GM12878 (cell line): ENCODE results near the gene AP1AR.

Source experiments
- CTCF ChIP-seq, 3 experiments: IDR thresholded peaks in 2 of 3; conservative IDR thresholded peaks in 1 of 3; 2 replicates each; pipeline ENCODE4 v1.5.1; 2011; ENCODE audit warnings: low read depth in 3 of 3, low read length in 3 of 3, mild to moderate bottlenecking in 3 of 3, control low read depth in 2 of 3, moderate library complexity in 2 of 3, inconsistent platforms in 1 of 3, mixed read lengths in 1 of 3; ENCODE audit not compliant: control insufficient read depth in 2 of 3, insufficient read depth in 1 of 3; ENCODE audit errors: extremely low read depth in 1 of 3
- EP300 ChIP-seq, 2 experiments: fragments of 150-350 bp in 1 of 2; IDR thresholded peaks; 2 replicates each; pipeline ENCODE4 v1.6.1; 2011 to 2012; ENCODE audit warnings: low read depth in 2 of 2, low read length in 2 of 2, borderline replicate concordance in 1 of 2, improper control_type of control experiment in 1 of 2, inconsistent platforms in 1 of 2; ENCODE audit not compliant: control insufficient read depth in 1 of 2
- EZH2 ChIP-seq: IDR thresholded peaks from 2 replicates; pipeline ENCODE4 v1.6.1; 2012; ENCODE audit warnings: low read depth, mild to moderate bottlenecking, control low read depth, inconsistent platforms, low read length, borderline replicate concordance; ENCODE audit not compliant: control insufficient read depth
- FOS ChIP-seq: IDR thresholded peaks from 3 replicates; pipeline ENCODE4 v1.6.1; 2011; ENCODE audit warnings: borderline replicate concordance; ENCODE audit not compliant: insufficient read length; ENCODE audit errors: extremely low read depth
- NR2C2 ChIP-seq: IDR thresholded peaks from 2 replicates; pipeline ENCODE4 v1.6.1; 2011; ENCODE audit warnings: borderline replicate concordance, low read depth; ENCODE audit not compliant: control insufficient read depth, insufficient read length
- USF2 ChIP-seq: IDR thresholded peaks from 2 replicates; pipeline ENCODE4 v1.6.1; 2011; ENCODE audit warnings: low read depth, low read length, improper control_type of control experiment, borderline replicate concordance

GRCh38 chr4:112210777-112211176 is 20.8 kb upstream of the AP1AR start:
- TF ChIP-seq FOS (no peak), USF2 (no peak), CTCF (IDR thresholded peaks at IDR 0.05 in 2 of 3, conservative IDR thresholded peaks at IDR 0.05 in 1 of 3; ENCODE audit: control insufficient read depth in 2 of 3, extremely low read depth in 1 of 3, insufficient read depth in 1 of 3, low read depth in 3 of 3, low read length in 3 of 3) (no peak), EZH2 (no peak), EP300 (IDR thresholded peaks at IDR 0.05; ENCODE audit: borderline replicate concordance in 1 of 2, control insufficient read depth in 1 of 2, low read depth in 2 of 2, low read length in 2 of 2) (no peak), NR2C2 (no peak)
